MCF 10A (cell line): ENCODE results near the gene CRNKL1. TPM values are rescaled to one million over a fixed set of nuclear protein-coding genes. Genes with fewer than 3 reads are reported as not detected.

ENCODE experiments used
- BruUV-seq: library from RNA; stranded (reverse); fragments of 400-500 nt; replicated peaks from 2 replicates; lab custom pipeline; 2021; lab: Mats Ljungman, UMichigan
- CTCF ChIA-PET: fragments of 300-600 bp; sonication (Branson Sonifier 250); formaldehyde crosslinking; extraction: SDS; loops from one replicate; lab custom pipeline; 2021; ENCODE audit warnings: antibody characterized with exemption, inconsistent platforms; lab: Yijun Ruan, JAX
- POLR2A ChIA-PET: fragments of 300-600, 350-650 bp; sonication (Branson Sonifier 250); formaldehyde crosslinking; extraction: SDS; loops from one replicate; lab custom pipeline; 2020; ENCODE audit warnings: antibody characterized with exemption, inconsistent platforms; lab: Yijun Ruan, JAX
- DNase-seq: peaks from one replicate; pipeline ENCODE4 v3.0.0-alpha.2; 2018; ENCODE audit not compliant: unreplicated experiment
- H3K27ac Mint-ChIP-seq: one replicate; pipeline ENCODE4 v1.8.0; 2022; ENCODE audit warnings: mild to moderate bottlenecking, low read depth, mixed read lengths; ENCODE audit not compliant: unreplicated experiment
- H3K27me3 Mint-ChIP-seq: one replicate; pipeline ENCODE4 v1.8.0; 2022; ENCODE audit warnings: mixed read lengths; ENCODE audit not compliant: insufficient read depth, unreplicated experiment
- H3K36me3 Mint-ChIP-seq: one replicate; pipeline ENCODE4 v1.8.0; 2022; ENCODE audit warnings: mild to moderate bottlenecking, moderate library complexity, mixed read lengths; ENCODE audit not compliant: insufficient read depth, unreplicated experiment
- H3K4me1 Mint-ChIP-seq: one replicate; pipeline ENCODE4 v1.8.0; 2022; ENCODE audit warnings: mixed read lengths; ENCODE audit not compliant: insufficient read depth, unreplicated experiment
- H3K4me3 Mint-ChIP-seq: one replicate; pipeline ENCODE4 v1.8.0; 2022; ENCODE audit warnings: mild to moderate bottlenecking, moderate library complexity, mixed read lengths; ENCODE audit not compliant: unreplicated experiment
- H3K9me3 Mint-ChIP-seq: one replicate; pipeline ENCODE4 v1.8.0; 2022; ENCODE audit warnings: mixed read lengths; ENCODE audit not compliant: unreplicated experiment
- CTCF ChIP-seq: fragments of 200-600 bp; IDR thresholded peaks from one replicate; pipeline ENCODE4 v1.8.0; 2022; ENCODE audit warnings: antibody characterized with exemption, mild to moderate bottlenecking; ENCODE audit not compliant: unreplicated experiment
- intact Hi-C: fragments of 100-400 bp; cut with micrococcal nuclease; formaldehyde crosslinking; loops from 2 replicates; pipeline ENCODE4 v1.14.1; 2022
- total RNA-seq: library from RNA; stranded (reverse); gene quantifications from 2 replicates; pipeline ENCODE4 v1.2.3, GENCODE V29; 2022

CRNKL1 gene
- total RNA-seq, 1 experiment from 2014 or later: 20.1 TPM

- DNase-seq: no peak
- Mint-ChIP-seq H3K9me3 (no peaks in the 10 kb centered on the region), H3K4me3 (no peak overlapping the region), H3K27me3 (no peaks in the 10 kb centered on the region), H3K27ac (no peak overlapping the region), H3K4me1 (peaks cover 6% of the 10 kb centered on the region), H3K36me3 (peaks cover 67% of the 10 kb centered on the region)
- ChIA-PET POLR2A (interaction anchor here (0.6 to 1.8 kb wide), 9 partner anchors 9 to 349 kb away, joined by 3 to 9 read pairs (median 3); partner anchors contain the start of gene NAA20), CTCF (interaction anchor here (0.5 to 1.1 kb wide), 6 partner anchors 13 to 1387 kb away, joined by 3 to 8 read pairs (median 4); no protein-coding TSS in a partner anchor)
- BruUV-seq: no TSS peak
- no peak for TF ChIP-seq CTCF
- intact Hi-C loops: no loop called here
These were observed 49.0 kb downstream of the CRNKL1 start for GRCh38 chr20:20003031-20003954.

DNA sequence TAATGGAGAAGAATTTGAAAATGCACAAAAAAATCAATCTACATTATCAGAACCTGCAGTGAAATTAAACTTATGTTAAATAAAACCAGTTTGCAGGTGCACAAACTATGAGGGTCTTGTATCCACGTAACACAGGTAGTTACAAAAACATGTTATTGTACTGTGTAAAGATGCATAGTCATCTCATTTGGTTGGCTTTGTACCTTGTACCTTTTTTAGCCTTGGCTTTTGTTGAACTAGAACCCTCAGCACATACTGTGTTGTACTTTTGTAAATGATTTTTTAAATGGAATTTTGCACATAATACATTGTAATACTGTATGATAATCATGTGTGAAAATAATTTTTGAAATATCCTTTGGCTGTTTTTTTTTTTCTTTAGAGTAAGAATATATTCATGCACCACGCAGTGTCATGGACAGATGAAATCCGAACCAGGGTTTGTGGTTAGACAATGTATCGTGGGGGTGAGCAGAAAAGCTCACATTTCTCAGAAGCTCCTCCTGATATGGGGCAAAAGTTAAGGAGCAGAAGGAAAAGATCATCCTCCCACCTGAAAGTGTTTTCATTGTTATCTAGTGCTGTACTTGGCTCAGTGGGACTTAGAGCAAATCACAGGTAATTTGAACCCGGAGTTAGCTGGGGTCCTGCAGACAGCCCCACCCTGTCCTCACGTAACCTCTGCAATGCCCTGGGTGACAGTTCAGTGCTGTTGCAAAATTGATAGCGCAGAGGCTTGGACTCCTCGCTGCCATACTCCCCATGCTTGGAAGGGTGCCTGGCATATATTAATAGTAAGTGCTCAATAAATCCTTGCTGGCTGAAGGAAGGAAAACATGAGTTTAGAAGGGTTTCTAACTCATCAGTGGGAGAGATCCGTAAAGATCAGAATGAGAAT lies 49.9 kb downstream of the CRNKL1 start:
- peaks cover 77% of the 10 kb centered on the region for H3K36me3 Mint-ChIP-seq
- H3K4me3 Mint-ChIP-seq: no peak overlapping the region
- BruUV-seq: no TSS peak
- no peak overlapping the region for H3K27ac Mint-ChIP-seq
- no peak for TF ChIP-seq CTCF
- no peak for DNase-seq
- H3K4me1 Mint-ChIP-seq: peaks cover 6% of the 10 kb centered on the region
- intact Hi-C loops: no loop called here
- CTCF ChIA-PET: interaction anchor here (0.6 kb wide), 2 partner anchors 115 to 1388 kb away, joined by 3 to 5 read pairs; no protein-coding TSS in a partner anchor
- no peaks in the 10 kb centered on the region for H3K9me3 Mint-ChIP-seq
- POLR2A ChIA-PET: interaction anchor here (1.0 to 1.8 kb wide), 4 partner anchors 8 to 28 kb away, joined by 3 to 9 read pairs (median 4); partner anchors contain the start of gene NAA20
- no peaks in the 10 kb centered on the region for H3K27me3 Mint-ChIP-seq

GRCh38 chr20:20000211-20000968 lies 51.9 kb downstream of the CRNKL1 start:
- no peak overlapping the region for H3K4me3 Mint-ChIP-seq
- no peak for DNase-seq
- no peaks in the 10 kb centered on the region for H3K9me3 Mint-ChIP-seq
- ChIA-PET POLR2A (interaction anchor here (1.0 to 1.6 kb wide), 3 partner anchors 10 to 25 kb away, joined by 3 read pairs; no protein-coding TSS in a partner anchor), CTCF (interaction anchor here (0.6 to 12.4 kb wide), 9 partner anchors 21 to 582 kb away, joined by 3 to 258 read pairs (median 3); no protein-coding TSS in a partner anchor)
- H3K27me3 Mint-ChIP-seq: no peaks in the 10 kb centered on the region
- intact Hi-C loops: no loop called here
- no peak for TF ChIP-seq CTCF
- H3K27ac Mint-ChIP-seq: no peak overlapping the region
- no TSS peak for BruUV-seq
- peaks cover 93% of the 10 kb centered on the region for H3K36me3 Mint-ChIP-seq
- H3K4me1 Mint-ChIP-seq: peaks cover 9% of the 10 kb centered on the region
